Lower leg skin (tissue), 3 donors: Measurements from ENCODE around the gene LCP1.

Source experiments
- POLR2A ChIP-seq, 2 donors: fragments of 450-650 bp; IDR thresholded peaks; one replicate each; pipeline ENCODE4 v1.6.1; 2016 to 2017; ENCODE audit warnings: antibody characterized with exemption in 2 of 2, mild to moderate bottlenecking in 1 of 2, moderate library complexity in 1 of 2
- TF ChIP-seq, protein P1 (sequence below), 3 donors: fragments of 450-650 bp; IDR thresholded peaks; one replicate each; pipeline ENCODE4 v1.5.1; 2016; ENCODE audit warnings: antibody characterized with exemption in 3 of 3, mild to moderate bottlenecking in 3 of 3, moderate library complexity in 2 of 3

DNA sequence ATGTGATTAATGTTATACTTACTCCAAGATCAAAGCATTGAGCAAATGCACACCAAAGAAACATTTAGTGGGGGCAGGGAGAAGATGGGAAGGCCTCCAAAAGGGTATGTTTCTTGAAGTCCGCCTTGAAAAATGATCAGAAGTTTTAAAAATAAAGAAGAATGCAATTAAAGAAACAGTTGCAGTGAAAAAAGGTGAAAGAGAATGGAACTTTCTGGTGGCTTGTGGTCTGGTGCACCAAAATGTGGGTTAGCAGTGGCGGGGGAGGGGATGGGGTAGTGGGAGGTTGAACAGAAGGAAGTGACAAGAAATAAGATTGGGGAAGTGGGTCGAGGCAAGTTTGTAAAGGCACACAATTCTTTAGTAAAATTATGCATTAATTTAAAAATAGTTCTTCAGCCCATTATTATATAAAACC, 2.5 kb downstream of the LCP1 start:
- TF ChIP-seq, protein P1, sequence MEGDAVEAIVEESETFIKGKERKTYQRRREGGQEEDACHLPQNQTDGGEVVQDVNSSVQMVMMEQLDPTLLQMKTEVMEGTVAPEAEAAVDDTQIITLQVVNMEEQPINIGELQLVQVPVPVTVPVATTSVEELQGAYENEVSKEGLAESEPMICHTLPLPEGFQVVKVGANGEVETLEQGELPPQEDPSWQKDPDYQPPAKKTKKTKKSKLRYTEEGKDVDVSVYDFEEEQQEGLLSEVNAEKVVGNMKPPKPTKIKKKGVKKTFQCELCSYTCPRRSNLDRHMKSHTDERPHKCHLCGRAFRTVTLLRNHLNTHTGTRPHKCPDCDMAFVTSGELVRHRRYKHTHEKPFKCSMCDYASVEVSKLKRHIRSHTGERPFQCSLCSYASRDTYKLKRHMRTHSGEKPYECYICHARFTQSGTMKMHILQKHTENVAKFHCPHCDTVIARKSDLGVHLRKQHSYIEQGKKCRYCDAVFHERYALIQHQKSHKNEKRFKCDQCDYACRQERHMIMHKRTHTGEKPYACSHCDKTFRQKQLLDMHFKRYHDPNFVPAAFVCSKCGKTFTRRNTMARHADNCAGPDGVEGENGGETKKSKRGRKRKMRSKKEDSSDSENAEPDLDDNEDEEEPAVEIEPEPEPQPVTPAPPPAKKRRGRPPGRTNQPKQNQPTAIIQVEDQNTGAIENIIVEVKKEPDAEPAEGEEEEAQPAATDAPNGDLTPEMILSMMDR (IDR thresholded peaks at IDR 0.05): no peak
- no peak for TF ChIP-seq POLR2A (IDR thresholded peaks at IDR 0.05)
